Measurements from ENCODE around the gene ZNF483. TPM values are rescaled to one million over a fixed set of nuclear protein-coding genes. Genes with fewer than 3 reads are reported as not detected.
"Not testable (repeated sequence)": the region's sequence is repeated elsewhere in the genome, so short reads cannot be mapped to it uniquely, and the experiment has no call there.

ZNF483 gene
- total RNA-seq, 1 donor from 2014 or later = 8.9 TPM

- no peak overlapping the region for H3K27ac ChIP-seq (ENCODE audit: low read depth, low read length)
- H3K4me1 ChIP-seq (ENCODE audit: control insufficient read depth in 3 of 3, insufficient read depth in 3 of 3, low read length in 3 of 3) = no peaks in the 10 kb centered on the region
- H3K36me3 ChIP-seq (ENCODE audit: control insufficient read depth in 3 of 3, insufficient read depth in 3 of 3, low read length in 3 of 3) = peaks cover 0 to 11% (median 0%) of the 10 kb centered on the region in 3 donors
- H3K27me3 ChIP-seq (ENCODE audit: control insufficient read depth in 3 of 3, insufficient read depth in 3 of 3, low read length in 3 of 3) = no peaks in the 10 kb centered on the region
- H3K9me3 ChIP-seq (ENCODE audit: control insufficient read depth in 3 of 3, low read length in 3 of 3) = peaks cover 0 to 11% (median 0%) of the 10 kb centered on the region in 3 donors
- no peak overlapping the region for H3K4me3 ChIP-seq (ENCODE audit: low read length in 3 of 3)
- H3K9ac ChIP-seq (ENCODE audit: low read depth in 1 of 3, low read length in 3 of 3) = no peak overlapping the region
Observed at GRCh38 chr9:111533099-111533790, 8.3 kb downstream of the ZNF483 start.

GRCh38 chr9:111542497-111543254, 17.7 kb downstream of the ZNF483 start:
- no peaks in the 10 kb centered on the region for H3K4me1 ChIP-seq (ENCODE audit: control insufficient read depth in 3 of 3, insufficient read depth in 3 of 3, low read length in 3 of 3)

GRCh38 chr9:111548623-111549022, 23.6 kb downstream of the ZNF483 start:
- Histone ChIP-seq H3K36me3 (ENCODE audit: control insufficient read depth in 3 of 3, insufficient read depth in 3 of 3, low read length in 3 of 3) (peaks cover 0 to 6% (median 0%) of the 10 kb centered on the region in 3 donors), H3K4me1 (ENCODE audit: control insufficient read depth in 3 of 3, insufficient read depth in 3 of 3, low read length in 3 of 3) (no peaks in the 10 kb centered on the region), H3K4me3 (ENCODE audit: low read length in 3 of 3) (no peak overlapping the region), H3K27me3 (ENCODE audit: control insufficient read depth in 3 of 3, insufficient read depth in 3 of 3, low read length in 3 of 3) (no peaks in the 10 kb centered on the region), H3K9me3 (ENCODE audit: control insufficient read depth in 3 of 3, low read length in 3 of 3) (peaks cover 5 to 38% (median 7%) of the 10 kb centered on the region in 3 donors), H3K27ac (ENCODE audit: low read depth, low read length) (no peak overlapping the region), H3K9ac (ENCODE audit: low read depth in 1 of 3, low read length in 3 of 3) (no peak overlapping the region)

More at GRCh38 chr9:111542497-111543254, 17.7 kb downstream of the ZNF483 start:
- Histone ChIP-seq H3K9ac (ENCODE audit: low read depth in 1 of 3, low read length in 3 of 3) (no peak overlapping the region), H3K27ac (ENCODE audit: low read depth, low read length) (no peak overlapping the region), H3K36me3 (ENCODE audit: control insufficient read depth in 3 of 3, insufficient read depth in 3 of 3, low read length in 3 of 3) (peaks cover 0 to 12% (median 0%) of the 10 kb centered on the region in 3 donors), H3K9me3 (ENCODE audit: control insufficient read depth in 3 of 3, low read length in 3 of 3) (peaks cover 16 to 42% (median 18%) of the 10 kb centered on the region in 3 donors), H3K27me3 (ENCODE audit: control insufficient read depth in 3 of 3, insufficient read depth in 3 of 3, low read length in 3 of 3) (no peaks in the 10 kb centered on the region), H3K4me3 (ENCODE audit: low read length in 3 of 3) (peak overlapping the region in 1 of 3 donors; percentile 30)

- H3K4me3 ChIP-seq (ENCODE audit: low read length in 3 of 3); H3K9ac ChIP-seq (ENCODE audit: low read depth in 1 of 3, low read length in 3 of 3); H3K27me3 ChIP-seq (ENCODE audit: control insufficient read depth in 3 of 3, insufficient read depth in 3 of 3, low read length in 3 of 3); H3K4me1 ChIP-seq (ENCODE audit: control insufficient read depth in 3 of 3, insufficient read depth in 3 of 3, low read length in 3 of 3); H3K36me3 ChIP-seq (ENCODE audit: control insufficient read depth in 3 of 3, insufficient read depth in 3 of 3, low read length in 3 of 3); H3K27ac ChIP-seq (ENCODE audit: low read depth, low read length); H3K9me3 ChIP-seq (ENCODE audit: control insufficient read depth in 3 of 3, low read length in 3 of 3): not testable (repeated sequence)
Observed at GRCh38 chr9:111555425-111555824, 30.4 kb downstream of the ZNF483 start.

- Histone ChIP-seq H3K4me1 (ENCODE audit: control insufficient read depth in 3 of 3, insufficient read depth in 3 of 3, low read length in 3 of 3) (no peaks in the 10 kb centered on the region), H3K9me3 (ENCODE audit: control insufficient read depth in 3 of 3, low read length in 3 of 3) (peaks cover 0 to 3% (median 2%) of the 10 kb centered on the region in 3 donors), H3K4me3 (ENCODE audit: low read length in 3 of 3) (no peak overlapping the region), H3K36me3 (ENCODE audit: control insufficient read depth in 3 of 3, insufficient read depth in 3 of 3, low read length in 3 of 3) (peaks cover 2 to 9% (median 3%) of the 10 kb centered on the region in 3 donors), H3K27ac (ENCODE audit: low read depth, low read length) (no peak overlapping the region), H3K9ac (ENCODE audit: low read depth in 1 of 3, low read length in 3 of 3) (no peak overlapping the region), H3K27me3 (ENCODE audit: control insufficient read depth in 3 of 3, insufficient read depth in 3 of 3, low read length in 3 of 3) (no peaks in the 10 kb centered on the region)
Observed at GRCh38 chr9:111559000-111559610, 34.1 kb downstream of the ZNF483 start.

- Histone ChIP-seq H3K9me3 (ENCODE audit: control insufficient read depth in 3 of 3, low read length in 3 of 3) (peaks cover 0 to 3% (median 2%) of the 10 kb centered on the region in 3 donors), H3K4me3 (ENCODE audit: low read length in 3 of 3) (no peak overlapping the region), H3K27me3 (ENCODE audit: control insufficient read depth in 3 of 3, insufficient read depth in 3 of 3, low read length in 3 of 3) (no peaks in the 10 kb centered on the region), H3K9ac (ENCODE audit: low read depth in 1 of 3, low read length in 3 of 3) (no peak overlapping the region), H3K4me1 (ENCODE audit: control insufficient read depth in 3 of 3, insufficient read depth in 3 of 3, low read length in 3 of 3) (no peaks in the 10 kb centered on the region), H3K27ac (ENCODE audit: low read depth, low read length) (no peak overlapping the region), H3K36me3 (ENCODE audit: control insufficient read depth in 3 of 3, insufficient read depth in 3 of 3, low read length in 3 of 3) (peaks cover 3 to 9% (median 4%) of the 10 kb centered on the region in 3 donors)
Observed at GRCh38 chr9:111561165-111561719, 36.3 kb downstream of the ZNF483 start.

GRCh38 chr9:111566234-111566633, 41.3 kb downstream of the ZNF483 start:
- H3K9me3 ChIP-seq (ENCODE audit: control insufficient read depth in 3 of 3, low read length in 3 of 3) = no peaks in the 10 kb centered on the region
- H3K36me3 ChIP-seq (ENCODE audit: control insufficient read depth in 3 of 3, insufficient read depth in 3 of 3, low read length in 3 of 3) = peaks cover 9 to 43% (median 27%) of the 10 kb centered on the region in 3 donors
- H3K4me1 ChIP-seq (ENCODE audit: control insufficient read depth in 3 of 3, insufficient read depth in 3 of 3, low read length in 3 of 3) = no peaks in the 10 kb centered on the region
- H3K4me3 ChIP-seq (ENCODE audit: low read length in 3 of 3) = no peak overlapping the region
- H3K27me3 ChIP-seq (ENCODE audit: control insufficient read depth in 3 of 3, insufficient read depth in 3 of 3, low read length in 3 of 3) = no peaks in the 10 kb centered on the region
- H3K27ac ChIP-seq (ENCODE audit: low read depth, low read length) = no peak overlapping the region
- H3K9ac ChIP-seq (ENCODE audit: low read depth in 1 of 3, low read length in 3 of 3) = no peak overlapping the region

GRCh38 chr9:111568127-111568526, 43.1 kb downstream of the ZNF483 start:
- not testable (repeated sequence) for H3K4me3 ChIP-seq (ENCODE audit: low read length in 3 of 3); H3K27ac ChIP-seq (ENCODE audit: low read depth, low read length); H3K9me3 ChIP-seq (ENCODE audit: control insufficient read depth in 3 of 3, low read length in 3 of 3); H3K9ac ChIP-seq (ENCODE audit: low read depth in 1 of 3, low read length in 3 of 3); H3K27me3 ChIP-seq (ENCODE audit: control insufficient read depth in 3 of 3, insufficient read depth in 3 of 3, low read length in 3 of 3); H3K4me1 ChIP-seq (ENCODE audit: control insufficient read depth in 3 of 3, insufficient read depth in 3 of 3, low read length in 3 of 3)
- peaks cover 9 to 44% (median 27%) of the 10 kb centered on the region in 3 donors for H3K36me3 ChIP-seq (ENCODE audit: control insufficient read depth in 3 of 3, insufficient read depth in 3 of 3, low read length in 3 of 3)

GRCh38 chr9:111572950-111573604, 48.1 kb downstream of the ZNF483 start:
- H3K4me1 ChIP-seq (ENCODE audit: control insufficient read depth in 3 of 3, insufficient read depth in 3 of 3, low read length in 3 of 3) = no peaks in the 10 kb centered on the region
- H3K9ac ChIP-seq (ENCODE audit: low read depth in 1 of 3, low read length in 3 of 3) = no peak overlapping the region
- H3K27ac ChIP-seq (ENCODE audit: low read depth, low read length) = no peak overlapping the region
- H3K27me3 ChIP-seq (ENCODE audit: control insufficient read depth in 3 of 3, insufficient read depth in 3 of 3, low read length in 3 of 3) = no peaks in the 10 kb centered on the region
- no peaks in the 10 kb centered on the region for H3K9me3 ChIP-seq (ENCODE audit: control insufficient read depth in 3 of 3, low read length in 3 of 3)
- H3K4me3 ChIP-seq (ENCODE audit: low read length in 3 of 3) = no peak overlapping the region
- peaks cover 6 to 42% (median 25%) of the 10 kb centered on the region in 3 donors for H3K36me3 ChIP-seq (ENCODE audit: control insufficient read depth in 3 of 3, insufficient read depth in 3 of 3, low read length in 3 of 3)
